Lung (tissue), 12 donors: Measurements from ENCODE around the gene ASCC2. TPM values are rescaled to one million over a fixed set of nuclear protein-coding genes. Genes with fewer than 3 reads are reported as not detected.
A peak's percentile ranks its signal among the peaks of the same experiment; 100 is the strongest.

Experiments
- ATAC-seq: fragments of 200-7000 bp; cut with Tn5 transposase; one replicate; pipeline ENCODE4 v1.9.1; 2020; ENCODE audit warnings: moderate number of reproducible peaks; ENCODE audit not compliant: insufficient read depth, low FRiP score
- DNase-seq, 3 donors: peaks; one replicate each; pipeline ENCODE4 v3.0.0-alpha.2; 2013 to 2017
- H3K27ac ChIP-seq, 2 donors: one replicate each; pipeline ENCODE4 v1.5.1; 2013; ENCODE audit warnings: mild to moderate bottlenecking in 2 of 2, moderate library complexity in 2 of 2, control low read depth in 1 of 2, inconsistent platforms in 1 of 2, low read depth in 1 of 2, low read length in 1 of 2
- H3K27me3 ChIP-seq, 3 donors: one replicate each; pipeline ENCODE4 v1.5.1; 2013; ENCODE audit warnings: low read length in 2 of 3; ENCODE audit not compliant: control insufficient read depth in 3 of 3, insufficient read depth in 3 of 3
- H3K36me3 ChIP-seq, 4 donors: one replicate each; pipeline ENCODE4 v1.5.1; 2013; ENCODE audit warnings: low read length in 4 of 4, mild to moderate bottlenecking in 1 of 4, moderate library complexity in 1 of 4; ENCODE audit not compliant: control insufficient read depth in 4 of 4, insufficient read depth in 4 of 4
- H3K4me1 ChIP-seq, 5 donors: one replicate each; pipeline ENCODE4 v1.5.1; 2013; ENCODE audit warnings: low read length in 5 of 5, mild to moderate bottlenecking in 2 of 5, moderate library complexity in 1 of 5; ENCODE audit not compliant: control insufficient read depth in 5 of 5, insufficient read depth in 5 of 5
- H3K4me3 ChIP-seq: one replicate; pipeline ENCODE4 v1.5.1; 2013; ENCODE audit warnings: mild to moderate bottlenecking, control low read depth, moderate library complexity
- H3K9ac ChIP-seq, 2 donors: one replicate each; pipeline ENCODE4 v1.5.1; 2013; ENCODE audit warnings: low read length in 2 of 2, control low read depth in 1 of 2; ENCODE audit not compliant: insufficient read depth in 1 of 2
- H3K9me3 ChIP-seq, 4 donors: one replicate each; pipeline ENCODE4 v1.5.1; 2013; ENCODE audit warnings: low read length in 3 of 4, mild to moderate bottlenecking in 1 of 4, moderate library complexity in 1 of 4; ENCODE audit not compliant: control insufficient read depth in 4 of 4, insufficient read depth in 3 of 4
- CTCF ChIP-seq: IDR thresholded peaks from 2 replicates; pipeline ENCODE4 v1.5.1; 2012; ENCODE audit warnings: mild to moderate bottlenecking; ENCODE audit errors: control extremely low read depth, extremely low read depth
- WGBS, 2 donors: extraction: QIAGEN DNeasy Blood & Tissue Kit; methylation state at CpG; one replicate each; pipeline ENCODE4 v1.1.7; 2013; 5-methylcytosine and 5-hydroxymethylcytosine counted together
- polyA plus RNA-seq, 2 donors: library from polyadenylated mRNA; stranded (reverse); fragments of 200-250 nt; gene quantifications; one replicate each; pipeline ENCODE4 v1.2.1, GENCODE V29; 2013
- total RNA-seq, 2 donors: library from RNA; depleted of rRNA in 1 of 2; stranded (reverse); fragments of >200 nt in 1 of 2; gene quantifications; one replicate each; pipeline ENCODE4 v1.2.1, GENCODE V29; 2014 to 2021
- donor health status: control.
- donor health status: control.
- donor health status: Bipolar disorder and iron deficiency.
- donor health status: healthy.
- donor health status: DM: yes; HTN: yes; CAD: no.

ASCC2 gene
- total and polyA plus RNA-seq, 4 donors: 38.6 to 61.6 (median 53.6) TPM

GRCh38 chr22:29885610-29886009 is 47.5 kb upstream of the ASCC2 start:
- TF ChIP-seq CTCF: no peak
- no peak for ATAC-seq
- Histone ChIP-seq H3K4me3 (no peak overlapping the region), H3K9ac (no peak overlapping the region), H3K4me1 (peaks cover 3 to 21% (median 18%) of the 10 kb centered on the region in 5 donors), H3K27ac (peak overlapping the region in 1 of 2 donors; percentile 16), H3K27me3 (no peaks in the 10 kb centered on the region), H3K36me3 (no peaks in the 10 kb centered on the region), H3K9me3 (no peaks in the 10 kb centered on the region)
- DNase-seq: peak in 1 of 3 donors; percentile 39
- WGBS, 2 donors: 35 to 43% methylated on average over 4 of the region's 4 CpGs

GRCh38 chr22:29883775-29884097 is 45.7 kb upstream of the ASCC2 start:
- WGBS, 2 donors: 0 to 1% methylated on average over 14 of the region's 14 CpGs
- no peak for DNase-seq
- ATAC-seq: no peak
- Histone ChIP-seq H3K4me1 (peaks cover 3 to 20% (median 18%) of the 10 kb centered on the region in 5 donors), H3K36me3 (no peaks in the 10 kb centered on the region), H3K4me3 (peak overlapping the region; percentile 99), H3K9me3 (no peaks in the 10 kb centered on the region), H3K27ac (peak overlapping the region; percentile 99 to 100), H3K9ac (peak overlapping the region; percentile 44 to 73), H3K27me3 (no peaks in the 10 kb centered on the region)
- no peak for TF ChIP-seq CTCF

- Histone ChIP-seq H3K4me1 (peaks cover 3 to 20% (median 18%) of the 10 kb centered on the region in 5 donors), H3K4me3 (peak within 1 kb of the TSS; percentile 99), H3K27ac (peak within 1 kb of the TSS; percentile 99 to 100), H3K36me3 (no peaks in the 10 kb centered on the region), H3K9ac (peak within 1 kb of the TSS; percentile 44 to 73), H3K27me3 (no peaks in the 10 kb centered on the region), H3K9me3 (no peaks in the 10 kb centered on the region)
- peak; percentile 92 for ATAC-seq
- TF ChIP-seq CTCF: no peak
- WGBS, 2 donors: 1% methylated on average over 67 to 82 of the region's 82 CpGs
- peak; percentile 94 to 96 (median 96) for DNase-seq
These were observed 45.1 kb upstream of the ASCC2 start, which contains the start of gene MTMR3 for GRCh38 chr22:29883045-29883774. MTMR3 (plus strand) TSS chr22:29883174; CDS start chr22:29971060, 87,886 bp downstream.
